GM10248 (cell line): ENCODE measurements around the gene TANGO2.

Experiments used
- CTCF ChIA-PET: fragments of 300-600 bp; sonication (Branson Sonifier 250); formaldehyde crosslinking; extraction: SDS; loops from one replicate; lab custom pipeline; 2021; ENCODE audit warnings: antibody characterized with exemption; lab: Yijun Ruan, JAX
- POLR2A ChIA-PET: fragments of 350-650 bp; sonication (Branson Sonifier 250); formaldehyde crosslinking; extraction: SDS; loops from one replicate; lab custom pipeline; 2020; ENCODE audit warnings: antibody characterized with exemption; lab: Yijun Ruan, JAX
- DNase-seq: peaks from one replicate; pipeline ENCODE4 v3.0.0; 2012; ENCODE audit errors: extremely low spot score
- TF ChIP-seq, protein P1 (sequence below): IDR thresholded peaks from 2 replicates; pipeline ENCODE4 v1.5.1; 2012; ENCODE audit warnings: mild to moderate bottlenecking, low read depth; ENCODE audit errors: extremely low read depth, missing control alignments, control extremely low read depth

TANGO2 gene

DNA sequence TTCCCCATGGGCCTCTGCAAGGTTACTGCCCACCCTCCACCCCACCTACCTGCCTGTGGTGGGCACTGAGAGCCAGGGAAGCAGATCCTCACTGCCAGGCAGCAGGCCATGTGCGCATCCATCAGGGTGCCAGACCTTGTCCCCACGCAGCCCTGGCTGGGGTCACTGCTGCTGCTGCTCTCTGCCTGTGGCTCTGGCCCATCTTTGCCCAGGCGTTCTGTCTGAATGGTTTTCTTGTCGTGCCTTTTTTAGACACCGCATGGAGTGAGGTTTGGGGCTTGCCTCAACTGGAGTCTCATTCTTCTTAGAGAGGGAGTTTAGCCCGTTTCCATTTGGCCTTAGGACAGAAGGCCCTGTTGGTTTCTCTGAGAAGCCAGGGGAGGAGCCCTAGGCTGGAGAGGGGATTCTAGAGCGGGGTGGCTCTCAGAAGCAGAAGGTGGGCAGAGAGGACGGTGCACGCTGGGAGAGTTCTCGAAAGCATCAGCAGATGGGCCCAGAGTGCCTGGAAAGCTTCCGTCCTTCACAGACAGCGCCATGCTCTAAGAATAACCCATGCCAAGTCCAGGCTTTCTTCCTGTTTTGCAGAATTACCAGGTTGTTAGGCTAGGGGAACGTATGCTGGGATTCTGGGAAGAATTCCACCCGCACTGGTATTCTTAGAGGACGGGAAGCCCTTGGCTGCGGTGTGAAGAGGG lies 8.1 kb downstream of the TANGO2 start:
- POLR2A ChIA-PET: no interaction called here
- TF ChIP-seq, protein P1, sequence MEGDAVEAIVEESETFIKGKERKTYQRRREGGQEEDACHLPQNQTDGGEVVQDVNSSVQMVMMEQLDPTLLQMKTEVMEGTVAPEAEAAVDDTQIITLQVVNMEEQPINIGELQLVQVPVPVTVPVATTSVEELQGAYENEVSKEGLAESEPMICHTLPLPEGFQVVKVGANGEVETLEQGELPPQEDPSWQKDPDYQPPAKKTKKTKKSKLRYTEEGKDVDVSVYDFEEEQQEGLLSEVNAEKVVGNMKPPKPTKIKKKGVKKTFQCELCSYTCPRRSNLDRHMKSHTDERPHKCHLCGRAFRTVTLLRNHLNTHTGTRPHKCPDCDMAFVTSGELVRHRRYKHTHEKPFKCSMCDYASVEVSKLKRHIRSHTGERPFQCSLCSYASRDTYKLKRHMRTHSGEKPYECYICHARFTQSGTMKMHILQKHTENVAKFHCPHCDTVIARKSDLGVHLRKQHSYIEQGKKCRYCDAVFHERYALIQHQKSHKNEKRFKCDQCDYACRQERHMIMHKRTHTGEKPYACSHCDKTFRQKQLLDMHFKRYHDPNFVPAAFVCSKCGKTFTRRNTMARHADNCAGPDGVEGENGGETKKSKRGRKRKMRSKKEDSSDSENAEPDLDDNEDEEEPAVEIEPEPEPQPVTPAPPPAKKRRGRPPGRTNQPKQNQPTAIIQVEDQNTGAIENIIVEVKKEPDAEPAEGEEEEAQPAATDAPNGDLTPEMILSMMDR: no peak
- DNase-seq: no peak
- CTCF ChIA-PET: interaction anchor here (1.0 to 1.2 kb wide), 2 partner anchors 13 to 16 kb away, joined by 3 read pairs; no protein-coding TSS in a partner anchor

DNA sequence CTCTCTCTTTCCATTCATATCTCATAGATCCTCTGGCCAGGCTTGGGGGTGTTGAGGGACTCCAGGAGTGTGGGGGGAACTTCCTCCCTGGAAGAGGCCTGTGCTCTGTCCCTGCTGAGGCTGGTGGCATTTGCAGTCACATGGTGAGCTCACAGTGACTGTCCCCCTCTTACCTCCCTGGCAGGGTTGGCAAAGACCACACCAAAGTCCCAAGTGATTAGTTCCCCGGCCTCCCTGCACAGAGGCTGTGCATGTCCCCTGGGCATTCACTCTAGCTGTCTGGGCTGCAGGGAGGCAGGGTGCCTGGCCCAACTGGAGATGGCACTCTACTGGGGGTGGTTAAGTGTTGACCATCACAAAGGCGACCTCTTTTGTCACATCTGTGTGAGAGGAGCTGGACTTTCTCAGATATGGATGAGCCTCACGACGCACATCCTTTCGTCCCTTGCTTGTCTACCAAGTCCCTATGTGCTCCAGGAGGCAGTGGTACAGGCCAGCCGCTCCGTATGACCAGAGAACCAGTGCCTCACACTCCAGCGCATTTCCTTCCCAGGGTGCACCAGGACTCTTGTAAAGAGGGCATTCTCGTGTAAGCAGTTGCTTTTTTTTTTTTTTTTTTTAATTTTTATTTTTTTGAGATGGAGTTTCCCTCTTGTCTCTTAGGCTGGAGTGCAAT lies 8.8 kb downstream of the TANGO2 start:
- ChIA-PET POLR2A (no interaction called here), CTCF (interaction anchor here (1.2 kb wide), 1 partner anchor 16 kb away, joined by 3 read pairs; no protein-coding TSS in a partner anchor)
- DNase-seq: no peak
- TF ChIP-seq, protein P1: no peak

DNA sequence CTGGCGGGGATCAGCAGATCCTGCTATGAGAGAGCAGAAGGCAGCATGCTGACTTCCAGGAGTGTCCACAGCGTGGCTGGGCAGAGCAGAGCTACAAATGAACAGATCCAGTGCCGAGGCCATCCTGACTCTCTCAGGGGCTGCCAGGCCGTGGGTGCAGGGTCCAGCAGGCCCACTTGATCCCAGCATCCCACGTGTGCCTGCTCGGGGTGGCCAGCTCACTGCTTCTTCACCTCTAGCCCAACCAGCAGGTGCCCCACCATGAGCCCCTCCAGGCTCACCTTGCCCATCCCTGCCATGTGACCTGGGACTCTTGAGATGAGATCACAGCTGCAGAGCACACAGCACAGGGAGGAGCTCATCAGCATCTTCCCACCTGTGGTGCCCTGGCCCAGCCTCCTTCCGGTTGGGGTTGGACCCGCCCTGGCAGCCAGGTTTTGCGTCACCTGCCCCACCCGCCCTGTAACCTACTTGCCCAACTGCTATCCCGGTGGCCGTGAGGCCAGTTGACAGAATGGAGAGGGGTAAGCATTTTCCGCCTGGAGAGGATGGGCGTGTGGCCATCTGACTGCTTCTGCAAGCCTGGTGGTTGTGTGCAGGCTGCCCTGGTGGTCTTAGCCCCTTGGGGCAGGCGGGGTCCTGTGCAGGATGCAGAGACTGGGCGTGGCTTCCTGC lies 11.0 kb downstream of the TANGO2 start:
- ChIA-PET POLR2A (no interaction called here), CTCF (interaction anchor here (0.9 to 1.5 kb wide), 2 partner anchors 18 to 78 kb away, joined by 3 to 7 read pairs; no protein-coding TSS in a partner anchor)
- TF ChIP-seq, protein P1: no peak
- DNase-seq: no peak

GRCh38 chr22:20032407-20032991 lies 11.6 kb downstream of the TANGO2 start:
- CTCF ChIA-PET: interaction anchor here (0.8 to 4.0 kb wide), 5 partner anchors 10 to 84 kb away, joined by 3 to 16 read pairs (median 3); no protein-coding TSS in a partner anchor

GRCh38 chr22:20033045-20033706 lies 12.3 kb downstream of the TANGO2 start:
- CTCF ChIA-PET: interaction anchor here (0.8 to 4.0 kb wide), 5 partner anchors 9 to 303 kb away, joined by 3 to 16 read pairs (median 4); no protein-coding TSS in a partner anchor
- TF ChIP-seq, protein P1: no peak
- no peak for DNase-seq
- POLR2A ChIA-PET: no interaction called here

More at GRCh38 chr22:20032407-20032991, 11.6 kb downstream of the TANGO2 start:
- POLR2A ChIA-PET: no interaction called here
- TF ChIP-seq, protein P1: no peak
- no peak for DNase-seq
